ENCODE results near the gene GNG3.
"Not testable (repeated sequence)": the region's sequence is repeated elsewhere in the genome, so short reads cannot be mapped to it uniquely, and the experiment has no call there.

GNG3 gene

DNA sequence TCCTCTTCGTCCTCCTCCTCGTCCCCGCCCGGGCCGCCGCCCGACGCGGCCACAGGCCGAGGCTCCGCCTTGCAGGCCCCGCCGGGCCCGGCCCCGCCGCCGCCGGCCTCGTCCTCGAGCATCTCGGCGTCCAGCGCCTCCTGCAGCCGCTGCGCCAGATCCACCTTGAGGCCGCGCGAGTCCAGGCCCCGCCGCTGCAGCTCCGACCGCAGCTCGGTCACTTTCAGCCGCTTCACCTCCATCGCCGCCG, 19.4 kb downstream of the GNG3 start:
- Histone ChIP-seq H3K4me3 (ENCODE audit: severe bottlenecking) (peak overlapping the region; percentile 67), H3K4me1 (ENCODE audit: insufficient read depth, poor library complexity, severe bottlenecking) (peaks cover 10% of the 10 kb centered on the region)
- no peak for DNase-seq (ENCODE audit: low spot score)

GRCh38 chr11:62727165-62727871, 19.8 kb downstream of the GNG3 start, which contains the start of gene HNRNPUL2:
Gene HNRNPUL2 (minus strand): TSS chr11:62727457. CDS start chr11:62727156, 301 bp downstream.
- Histone ChIP-seq H3K4me3 (ENCODE audit: severe bottlenecking) (peak within 1 kb of the TSS; percentile 67), H3K4me1 (ENCODE audit: insufficient read depth, poor library complexity, severe bottlenecking) (peaks cover 10% of the 10 kb centered on the region), H3K9me3 (ENCODE audit: severe bottlenecking) (no peaks in the 10 kb centered on the region), H3K27ac (ENCODE audit: poor library complexity, severe bottlenecking) (peak within 1 kb of the TSS; percentile 89), H3K27me3 (ENCODE audit: insufficient read depth, poor library complexity, severe bottlenecking) (no peaks in the 10 kb centered on the region), H3K36me3 (ENCODE audit: low read depth) (peaks cover 58% of the 10 kb centered on the region)
- DNase-seq (ENCODE audit: low spot score) (peak; percentile 98), ATAC-seq (ENCODE audit: low read depth) (peak; percentile 76)
- TF ChIP-seq, protein P1, sequence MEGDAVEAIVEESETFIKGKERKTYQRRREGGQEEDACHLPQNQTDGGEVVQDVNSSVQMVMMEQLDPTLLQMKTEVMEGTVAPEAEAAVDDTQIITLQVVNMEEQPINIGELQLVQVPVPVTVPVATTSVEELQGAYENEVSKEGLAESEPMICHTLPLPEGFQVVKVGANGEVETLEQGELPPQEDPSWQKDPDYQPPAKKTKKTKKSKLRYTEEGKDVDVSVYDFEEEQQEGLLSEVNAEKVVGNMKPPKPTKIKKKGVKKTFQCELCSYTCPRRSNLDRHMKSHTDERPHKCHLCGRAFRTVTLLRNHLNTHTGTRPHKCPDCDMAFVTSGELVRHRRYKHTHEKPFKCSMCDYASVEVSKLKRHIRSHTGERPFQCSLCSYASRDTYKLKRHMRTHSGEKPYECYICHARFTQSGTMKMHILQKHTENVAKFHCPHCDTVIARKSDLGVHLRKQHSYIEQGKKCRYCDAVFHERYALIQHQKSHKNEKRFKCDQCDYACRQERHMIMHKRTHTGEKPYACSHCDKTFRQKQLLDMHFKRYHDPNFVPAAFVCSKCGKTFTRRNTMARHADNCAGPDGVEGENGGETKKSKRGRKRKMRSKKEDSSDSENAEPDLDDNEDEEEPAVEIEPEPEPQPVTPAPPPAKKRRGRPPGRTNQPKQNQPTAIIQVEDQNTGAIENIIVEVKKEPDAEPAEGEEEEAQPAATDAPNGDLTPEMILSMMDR (IDR thresholded peaks at IDR 0.05; ENCODE audit: poor library complexity, severe bottlenecking): no peak

More for the DNA sequence above, 19.4 kb downstream of the GNG3 start:
- H3K9me3 ChIP-seq (ENCODE audit: severe bottlenecking): no peaks in the 10 kb centered on the region
- H3K36me3 ChIP-seq (ENCODE audit: low read depth): peaks cover 60% of the 10 kb centered on the region
- peak overlapping the region; percentile 89 for H3K27ac ChIP-seq (ENCODE audit: poor library complexity, severe bottlenecking)
- ATAC-seq (ENCODE audit: low read depth): no peak; the same call in 2 of the 3 replicates
- TF ChIP-seq, protein P1 (IDR thresholded peaks at IDR 0.05; ENCODE audit: poor library complexity, severe bottlenecking): no peak
- no peaks in the 10 kb centered on the region for H3K27me3 ChIP-seq (ENCODE audit: insufficient read depth, poor library complexity, severe bottlenecking)

DNA sequence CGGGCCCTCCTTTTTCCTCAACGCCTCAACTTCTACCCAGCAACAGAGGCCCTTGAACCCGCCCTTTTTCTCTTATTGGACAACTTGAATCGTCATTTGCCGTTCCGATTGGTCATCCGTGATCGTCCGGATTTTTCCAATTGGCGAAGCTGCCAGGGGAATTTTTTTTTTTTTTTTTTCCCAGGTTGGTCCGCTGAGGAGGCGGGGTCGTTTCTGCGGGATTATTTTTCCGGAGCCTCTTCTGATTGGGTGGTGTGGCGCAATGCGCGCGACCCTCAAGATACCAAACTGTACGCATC, 20.3 kb downstream of the GNG3 start:
- peak overlapping the region; percentile 89 for H3K27ac ChIP-seq (ENCODE audit: poor library complexity, severe bottlenecking)
- no peaks in the 10 kb centered on the region for H3K9me3 ChIP-seq (ENCODE audit: severe bottlenecking)
- H3K4me1 ChIP-seq (ENCODE audit: insufficient read depth, poor library complexity, severe bottlenecking): peaks cover 10% of the 10 kb centered on the region
- peaks cover 58% of the 10 kb centered on the region for H3K36me3 ChIP-seq (ENCODE audit: low read depth)
- DNase-seq (ENCODE audit: low spot score) (peak; percentile 87), ATAC-seq (ENCODE audit: low read depth) (peak; percentile 63)
- H3K4me3 ChIP-seq (ENCODE audit: severe bottlenecking): peak overlapping the region; percentile 67
- TF ChIP-seq, protein P1 (IDR thresholded peaks at IDR 0.05; ENCODE audit: poor library complexity, severe bottlenecking): no peak
- no peaks in the 10 kb centered on the region for H3K27me3 ChIP-seq (ENCODE audit: insufficient read depth, poor library complexity, severe bottlenecking)

DNA sequence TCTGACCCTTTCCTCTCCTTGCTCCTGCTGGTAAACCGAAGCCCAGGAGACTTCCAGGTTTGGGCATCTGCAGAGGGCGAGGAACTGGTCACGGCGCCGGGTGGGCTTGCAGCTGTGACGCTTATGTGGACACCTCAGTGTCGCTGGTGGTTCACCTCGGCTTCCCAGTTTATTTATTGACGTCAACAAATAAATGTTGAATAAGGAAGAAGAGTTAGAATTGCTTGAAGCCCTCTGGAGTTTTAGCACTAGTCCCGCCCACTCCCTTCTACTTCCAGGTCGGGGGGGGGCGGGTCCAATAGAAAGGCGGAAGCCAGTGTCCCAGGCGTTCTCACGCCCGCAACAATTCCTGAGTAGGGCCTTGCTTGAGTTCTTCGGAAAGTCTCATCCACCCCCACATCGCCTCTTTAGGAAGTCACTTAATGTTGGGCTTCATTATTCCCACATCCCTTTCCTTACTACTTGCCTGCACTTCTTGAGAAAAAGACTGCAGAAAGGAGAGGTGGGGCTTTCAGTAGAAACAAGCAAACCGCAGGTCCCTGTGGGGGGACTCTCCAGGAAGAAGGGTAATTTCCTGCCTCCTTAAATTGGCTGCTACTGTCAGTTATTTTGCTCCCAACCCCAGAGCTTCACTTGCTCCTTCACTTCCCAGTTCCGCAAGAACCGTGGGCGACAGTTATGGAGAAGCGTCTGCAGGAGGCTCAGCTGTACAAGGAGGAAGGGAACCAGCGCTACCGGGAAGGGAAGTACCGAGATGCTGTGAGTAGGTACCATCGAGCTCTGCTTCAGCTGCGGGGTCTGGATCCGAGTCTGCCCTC, 20.9 kb downstream of the GNG3 start, which contains the start of gene TTC9C:
TTC9C (plus strand) TSS at position 316 of the 818 bp plus-strand sequence; CDS start at position 679, 363 bp downstream.
- Histone ChIP-seq H3K9me3 (ENCODE audit: severe bottlenecking) (no peaks in the 10 kb centered on the region), H3K4me1 (ENCODE audit: insufficient read depth, poor library complexity, severe bottlenecking) (peaks cover 10% of the 10 kb centered on the region), H3K27ac (ENCODE audit: poor library complexity, severe bottlenecking) (peak within 1 kb of the TSS; percentile 89), H3K4me3 (ENCODE audit: severe bottlenecking) (peak within 1 kb of the TSS; percentile 67), H3K36me3 (ENCODE audit: low read depth) (peaks cover 58% of the 10 kb centered on the region), H3K27me3 (ENCODE audit: insufficient read depth, poor library complexity, severe bottlenecking) (no peaks in the 10 kb centered on the region)
- DNase-seq (ENCODE audit: low spot score): peak; percentile 93
- peak; percentile 62 for ATAC-seq (ENCODE audit: low read depth)
- TF ChIP-seq, protein P1 (IDR thresholded peaks at IDR 0.05; ENCODE audit: poor library complexity, severe bottlenecking): no peak

- H3K4me3 ChIP-seq (ENCODE audit: severe bottlenecking): peak overlapping the region; percentile 67
- H3K27me3 ChIP-seq (ENCODE audit: insufficient read depth, poor library complexity, severe bottlenecking); ATAC-seq (ENCODE audit: low read depth); H3K4me1 ChIP-seq (ENCODE audit: insufficient read depth, poor library complexity, severe bottlenecking); DNase-seq (ENCODE audit: low spot score); H3K9me3 ChIP-seq (ENCODE audit: severe bottlenecking): not testable (repeated sequence)
- H3K36me3 ChIP-seq (ENCODE audit: low read depth): peaks cover 58% of the 10 kb centered on the region
- H3K27ac ChIP-seq (ENCODE audit: poor library complexity, severe bottlenecking): peak overlapping the region; percentile 89
Observed at GRCh38 chr11:62730076-62730475, 22.6 kb downstream of the GNG3 start.

All from RWPE2 (cell line).